CD14-positive monocyte (primary cell): Measurements from ENCODE around the gene SPEN. TPM values are rescaled to one million over a fixed set of nuclear protein-coding genes. Genes with fewer than 3 reads are reported as not detected.
"Not testable (repeated sequence)": the region's sequence is repeated elsewhere in the genome, so short reads cannot be mapped to it uniquely, and the experiment has no call there.

ENCODE experiments used
- DNase-seq, 3 donors: peaks; one replicate each; pipeline ENCODE4 v3.0.0-alpha.2; 2011 to 2022
- H2AFZ ChIP-seq: 2 replicates; pipeline ENCODE4 v1.6.0; 2012; ENCODE audit warnings: mild to moderate bottlenecking, low read depth, low read length, inconsistent platforms; ENCODE audit not compliant: insufficient read depth, poor library complexity, severe bottlenecking
- H3K27ac ChIP-seq, 2 donors: 1 replicate in 1 of 2; 2 replicates in 1 of 2; pipeline ENCODE4 v1.5.1; 2012 to 2013; ENCODE audit warnings: low read length in 2 of 2, control low read depth in 1 of 2, inconsistent platforms in 1 of 2, low read depth in 1 of 2, mild to moderate bottlenecking in 1 of 2
- H3K27me3 ChIP-seq, 2 donors: one replicate each; pipeline versions ENCODE4 v1.6.0 to v1.6.1; 2011 to 2013; ENCODE audit warnings: low read length in 2 of 2; ENCODE audit not compliant: control insufficient read depth in 2 of 2, insufficient read depth in 2 of 2
- H3K36me3 ChIP-seq, 2 donors: replicated peaks in 1 of 2; 1 replicate in 1 of 2; 2 replicates in 1 of 2; pipeline versions ENCODE4 v1.5.1 to v1.6.1; 2012 to 2013; ENCODE audit warnings: low read length in 2 of 2, control low read depth in 1 of 2, inconsistent platforms in 1 of 2, mild to moderate bottlenecking in 1 of 2; ENCODE audit not compliant: insufficient read depth in 2 of 2, control insufficient read depth in 1 of 2
- H3K4me1 ChIP-seq, 2 donors: 1 replicate in 1 of 2; 2 replicates in 1 of 2; pipeline versions ENCODE4 v1.5.1 to v1.6.1; 2012 to 2013; ENCODE audit warnings: low read length in 2 of 2, control low read depth in 1 of 2, inconsistent platforms in 1 of 2, mild to moderate bottlenecking in 1 of 2, moderate library complexity in 1 of 2; ENCODE audit not compliant: insufficient read depth in 2 of 2, control insufficient read depth in 1 of 2
- H3K4me2 ChIP-seq: replicated peaks from 2 replicates; pipeline ENCODE3; 2012; ENCODE audit warnings: low read length, moderate library complexity, mild to moderate bottlenecking; ENCODE audit not compliant: poor library complexity, severe bottlenecking; ENCODE audit errors: extremely low read depth
- H3K4me3 ChIP-seq, 3 experiments: fragments of 200-600 bp in 1 of 3; sonication (generic) in 1 of 3; replicated peaks in 1 of 3; 1 replicate in 2 of 3; 2 replicates in 1 of 3; pipeline ENCODE4 v1.5.1; 2011 to 2013; ENCODE audit warnings: low read length in 3 of 3, mild to moderate bottlenecking in 3 of 3, control low read depth in 2 of 3, low read depth in 2 of 3, inconsistent platforms in 1 of 3, moderate library complexity in 1 of 3
- H3K79me2 ChIP-seq: 2 replicates; pipeline ENCODE4 v1.6.0; 2012; ENCODE audit warnings: mild to moderate bottlenecking, control low read depth, inconsistent platforms, low read length, moderate library complexity; ENCODE audit not compliant: insufficient read depth
- H3K9ac ChIP-seq: 2 replicates; pipeline ENCODE4 v1.6.0; 2017; ENCODE audit warnings: low read length, mild to moderate bottlenecking; ENCODE audit not compliant: insufficient read depth, poor library complexity, severe bottlenecking
- H3K9me3 ChIP-seq, 2 donors: replicated peaks in 1 of 2; 1 replicate in 1 of 2; 2 replicates in 1 of 2; pipeline versions ENCODE4 v1.5.1 to v1.6.1; 2012 to 2013; ENCODE audit warnings: low read length in 2 of 2, control low read depth in 1 of 2; ENCODE audit not compliant: control insufficient read depth in 1 of 2, insufficient read depth in 1 of 2
- H4K20me1 ChIP-seq: 2 replicates; pipeline ENCODE4 v1.6.0; 2012; ENCODE audit warnings: mild to moderate bottlenecking, low read length, control low read depth, moderate library complexity; ENCODE audit not compliant: insufficient read depth
- H3K27ac Mint-ChIP-seq, 7 donors: one replicate each; pipeline ENCODE4 v1.8.0; 2020; ENCODE audit warnings: mild to moderate bottlenecking in 7 of 7, mixed read lengths in 7 of 7, moderate library complexity in 6 of 7, inconsistent platforms in 2 of 7
- H3K27me3 Mint-ChIP-seq, 3 donors: one replicate each; pipeline ENCODE4 v1.8.0; 2021 to 2022; ENCODE audit warnings: low read depth in 3 of 3, mild to moderate bottlenecking in 3 of 3, mixed read lengths in 3 of 3, moderate library complexity in 3 of 3, inconsistent platforms in 1 of 3
- H3K36me3 Mint-ChIP-seq, 2 donors: one replicate each; pipeline ENCODE4 v1.8.0; 2020; ENCODE audit warnings: mixed read lengths in 2 of 2, inconsistent platforms in 1 of 2, mild to moderate bottlenecking in 1 of 2
- H3K4me1 Mint-ChIP-seq: one replicate; pipeline ENCODE4 v1.8.0; 2020; ENCODE audit warnings: mild to moderate bottlenecking, mixed read lengths
- H3K4me3 Mint-ChIP-seq, 2 donors: one replicate each; pipeline ENCODE4 v1.8.0; 2020; ENCODE audit warnings: mild to moderate bottlenecking in 2 of 2, mixed read lengths in 2 of 2, moderate library complexity in 1 of 2
- H3K9me3 Mint-ChIP-seq, 7 donors: one replicate each; pipeline ENCODE4 v1.8.0; 2020 to 2022; ENCODE audit warnings: mixed read lengths in 7 of 7, mild to moderate bottlenecking in 6 of 7, moderate library complexity in 6 of 7, inconsistent platforms in 2 of 7
- WGBS: methylation state at CpG from one replicate; pipeline ENCODE4 v1.1.5; 2013; ENCODE audit warnings: missing lambda C conversion rate; ENCODE audit not compliant: insufficient coverage; 5-methylcytosine and 5-hydroxymethylcytosine counted together
- intact Hi-C, 2 donors: fragments of 100-400 bp; cut with micrococcal nuclease; formaldehyde crosslinking; loops; one replicate each; pipeline versions ENCODE4 v1.15.0 to v1.15.1; 2023
- polyA plus RNA-seq, 3 donors: library from polyadenylated mRNA; depleted of rRNA in 1 of 3; unstranded in 2 of 3; stranded (reverse) in 1 of 3; fragments of 300-500 nt in 2 of 3; fragments of >200 nt in 1 of 3; fragmentation: Illumina TruSeq in 2 of 3; gene quantifications; 1 replicate in 2 of 3; 2 replicates in 1 of 3; pipeline ENCODE4 v1.2.3, GENCODE V29; 2012 to 2021
- TF ChIP-seq, protein P1 (sequence below): fragments of 200-600 bp; IDR thresholded peaks from one replicate; pipeline ENCODE4 v1.8.0; 2022; ENCODE audit warnings: antibody characterized with exemption, mild to moderate bottlenecking

SPEN gene
- polyA plus RNA-seq, 3 donors, result 3.1 to 30.9 (median 6.1) TPM

DNA sequence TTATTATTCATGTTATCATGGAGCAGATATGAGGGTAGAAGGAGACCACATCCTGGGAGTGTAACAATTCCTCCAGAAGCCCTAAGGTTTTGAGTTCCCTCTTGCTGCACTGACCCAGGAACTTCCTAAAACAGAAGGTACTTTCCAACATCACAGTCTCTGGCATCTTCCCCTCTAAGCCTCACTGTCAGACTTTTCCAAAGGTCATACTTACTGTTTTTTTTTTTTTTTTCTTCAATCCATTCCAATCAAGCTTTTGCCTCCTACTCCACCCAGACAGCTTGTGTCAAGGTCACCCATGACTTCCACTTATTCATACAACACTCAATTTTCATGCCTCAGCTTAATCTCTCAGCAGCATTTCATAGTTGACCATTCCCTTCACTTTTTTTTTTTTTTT lies 21.7 kb upstream of the SPEN start:
- intact Hi-C loops, result no loop called here
- H3K27ac ChIP-seq, result peak overlapping the region in 1 of 2 donors; percentile 73
- peak overlapping the region in 5 of 7 donors; percentile 78 to 85 (median 83) for H3K27ac Mint-ChIP-seq

DNA sequence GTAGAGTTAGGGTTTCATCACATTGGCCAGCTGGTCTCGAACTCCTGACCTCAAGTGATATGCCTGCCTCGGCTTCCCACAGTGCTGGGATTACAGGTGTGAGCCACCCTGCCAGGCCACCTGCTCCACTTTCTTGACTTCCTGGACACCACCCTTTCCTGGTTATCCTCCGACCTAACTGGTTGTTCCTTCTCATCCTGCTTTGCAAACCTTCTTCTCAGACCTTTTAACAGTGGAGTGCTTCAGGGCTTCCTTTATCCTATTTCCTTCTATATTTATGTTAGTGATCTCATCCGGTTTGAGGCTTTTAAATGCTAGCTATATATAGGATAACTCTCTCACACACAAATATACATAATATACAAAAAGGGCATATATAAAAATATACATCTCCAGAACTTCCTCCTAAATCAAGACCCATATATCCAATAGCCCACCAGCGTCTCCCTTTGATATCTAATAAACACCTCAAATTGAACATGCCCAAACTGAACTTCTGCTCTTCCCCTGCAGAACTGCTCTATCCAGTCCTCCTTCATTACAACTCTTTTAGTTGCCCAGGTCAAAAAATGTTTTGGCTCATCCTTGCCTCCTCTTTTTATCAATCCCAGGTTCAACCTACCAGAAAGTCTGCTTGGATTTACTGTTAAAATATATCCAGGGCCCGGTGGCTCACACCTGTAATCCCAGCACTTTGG lies 20.5 kb upstream of the SPEN start:
- H4K20me1 ChIP-seq, result no peaks in the 10 kb centered on the region
- no peaks in the 10 kb centered on the region for H3K27me3 ChIP-seq
- H3K4me2 ChIP-seq, result no peak overlapping the region
- H3K4me3 ChIP-seq, result no peak overlapping the region
- TF ChIP-seq, protein P1, sequence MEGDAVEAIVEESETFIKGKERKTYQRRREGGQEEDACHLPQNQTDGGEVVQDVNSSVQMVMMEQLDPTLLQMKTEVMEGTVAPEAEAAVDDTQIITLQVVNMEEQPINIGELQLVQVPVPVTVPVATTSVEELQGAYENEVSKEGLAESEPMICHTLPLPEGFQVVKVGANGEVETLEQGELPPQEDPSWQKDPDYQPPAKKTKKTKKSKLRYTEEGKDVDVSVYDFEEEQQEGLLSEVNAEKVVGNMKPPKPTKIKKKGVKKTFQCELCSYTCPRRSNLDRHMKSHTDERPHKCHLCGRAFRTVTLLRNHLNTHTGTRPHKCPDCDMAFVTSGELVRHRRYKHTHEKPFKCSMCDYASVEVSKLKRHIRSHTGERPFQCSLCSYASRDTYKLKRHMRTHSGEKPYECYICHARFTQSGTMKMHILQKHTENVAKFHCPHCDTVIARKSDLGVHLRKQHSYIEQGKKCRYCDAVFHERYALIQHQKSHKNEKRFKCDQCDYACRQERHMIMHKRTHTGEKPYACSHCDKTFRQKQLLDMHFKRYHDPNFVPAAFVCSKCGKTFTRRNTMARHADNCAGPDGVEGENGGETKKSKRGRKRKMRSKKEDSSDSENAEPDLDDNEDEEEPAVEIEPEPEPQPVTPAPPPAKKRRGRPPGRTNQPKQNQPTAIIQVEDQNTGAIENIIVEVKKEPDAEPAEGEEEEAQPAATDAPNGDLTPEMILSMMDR, result no peak
- intact Hi-C loops, result no loop called here
- Mint-ChIP-seq H3K27me3 (peaks cover 0 to 1% (median 0%) of the 10 kb centered on the region in 3 donors), H3K4me3 (no peak overlapping the region), H3K36me3 (peaks cover 5 to 6% of the 10 kb centered on the region in 2 donors), H3K27ac (peak overlapping the region in 2 of 7 donors; percentile 13 to 24), H3K9me3 (peaks cover 0 to 1% (median 0%) of the 10 kb centered on the region in 7 donors), H3K4me1 (peaks cover 55% of the 10 kb centered on the region)
- peaks cover 33% of the 10 kb centered on the region for H3K79me2 ChIP-seq
- WGBS, result 85% methylated on average over 2 of the region's 6 CpGs
- no peaks in the 10 kb centered on the region for H3K36me3 ChIP-seq
- DNase-seq, result no peak
- H2AFZ ChIP-seq, result no peak overlapping the region
- no peak overlapping the region for H3K27ac ChIP-seq
- no peak overlapping the region for H3K9ac ChIP-seq
- peaks cover 60 to 75% of the 10 kb centered on the region in 2 donors for H3K4me1 ChIP-seq
- H3K9me3 ChIP-seq, result no peaks in the 10 kb centered on the region

More for the DNA sequence above, 21.7 kb upstream of the SPEN start:
- no peaks in the 10 kb centered on the region for H4K20me1 ChIP-seq
- no peak overlapping the region for H3K4me3 Mint-ChIP-seq
- H2AFZ ChIP-seq, result no peak overlapping the region
- no peak overlapping the region for H3K9ac ChIP-seq
- H3K4me3 ChIP-seq, result peak overlapping the region in 1 of 3 experiments; percentile 28
- peaks cover 22% of the 10 kb centered on the region for H3K79me2 ChIP-seq
- H3K9me3 Mint-ChIP-seq, result peaks cover 0 to 2% (median 0%) of the 10 kb centered on the region in 7 donors
- peak overlapping the region; percentile 39 for H3K4me2 ChIP-seq
- DNase-seq, result peak; percentile 62 to 80 (median 62)
- H3K4me1 Mint-ChIP-seq, result peaks cover 43% of the 10 kb centered on the region
- H3K36me3 Mint-ChIP-seq, result peaks cover 0 to 2% of the 10 kb centered on the region in 2 donors
- peaks cover 0 to 1% (median 0%) of the 10 kb centered on the region in 3 donors for H3K27me3 Mint-ChIP-seq
- TF ChIP-seq, protein P1, result no peak
- no peaks in the 10 kb centered on the region for H3K27me3 ChIP-seq
- peaks cover 49 to 63% of the 10 kb centered on the region in 2 donors for H3K4me1 ChIP-seq
- H3K36me3 ChIP-seq, result no peaks in the 10 kb centered on the region
- no peaks in the 10 kb centered on the region for H3K9me3 ChIP-seq

DNA sequence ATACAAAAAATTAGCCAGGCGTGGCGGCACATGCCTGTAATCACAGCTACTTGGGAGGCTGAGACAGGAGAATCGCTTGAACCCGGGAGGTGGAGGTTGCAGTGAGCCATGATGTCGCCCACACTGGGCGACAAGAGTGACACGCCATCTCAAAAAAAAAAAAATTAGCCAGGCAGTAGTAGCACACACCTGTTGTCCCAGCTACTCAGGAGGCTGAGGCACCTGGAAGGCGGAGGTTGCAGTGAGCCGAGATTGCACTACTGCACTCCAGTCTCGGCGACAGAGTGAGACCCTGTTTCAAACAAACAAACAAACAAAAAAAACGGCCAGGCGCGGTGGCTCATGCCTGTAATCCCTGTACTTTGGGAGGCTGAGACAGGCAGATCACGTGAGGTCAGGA lies 19.9 kb upstream of the SPEN start:
- H3K36me3 Mint-ChIP-seq, H3K4me3 ChIP-seq, H3K9ac ChIP-seq, DNase-seq, H3K9me3 ChIP-seq, intact Hi-C loops, H3K27me3 Mint-ChIP-seq, H3K36me3 ChIP-seq, H3K4me3 Mint-ChIP-seq, H3K27ac ChIP-seq, H3K4me2 ChIP-seq, H4K20me1 ChIP-seq, H3K9me3 Mint-ChIP-seq, H3K27me3 ChIP-seq, H2AFZ ChIP-seq: not testable (repeated sequence)
- Histone ChIP-seq H3K79me2 (peaks cover 39% of the 10 kb centered on the region), H3K4me1 (peaks cover 66 to 81% of the 10 kb centered on the region in 2 donors)
- peak overlapping the region in 1 of 7 donors; percentile 36 for H3K27ac Mint-ChIP-seq
- peaks cover 58% of the 10 kb centered on the region for H3K4me1 Mint-ChIP-seq
- 100% methylated on average over 4 of the region's 15 CpGs for WGBS
